Colonic mucosa (tissue), 4 donors: ENCODE measurements around the gene RAB38. TPM values are rescaled to one million over a fixed set of nuclear protein-coding genes. Genes with fewer than 3 reads are reported as not detected.

Experiments used
- DNase-seq: peaks from one replicate; pipeline ENCODE4 v3.0.0-alpha.2; 2020
- H3K27ac ChIP-seq: fragments of 200-600 bp; one replicate; pipeline ENCODE4 v1.8.0; 2021
- H3K27me3 ChIP-seq: fragments of 200-600 bp; one replicate; pipeline ENCODE4 v1.8.0; 2021
- H3K36me3 ChIP-seq: fragments of 200-600 bp; one replicate; pipeline ENCODE4 v1.8.0; 2021
- H3K4me1 ChIP-seq: fragments of 200-600 bp; one replicate; pipeline ENCODE4 v1.8.0; 2021; ENCODE audit warnings: mild to moderate bottlenecking
- H3K4me3 ChIP-seq: fragments of 200-600 bp; one replicate; pipeline ENCODE4 v1.8.0; 2021
- H3K9ac ChIP-seq, 2 donors: one replicate each; pipeline ENCODE4 v1.7.0; 2013; ENCODE audit warnings: control low read depth in 2 of 2, low read depth in 2 of 2, low read length in 2 of 2
- H3K9me3 ChIP-seq: fragments of 200-600 bp; one replicate; pipeline ENCODE4 v1.8.0; 2021
- intact Hi-C: fragments of 100-400 bp; cut with DNase I; formaldehyde crosslinking; loops from one replicate; pipeline ENCODE4 v1.14.1; 2022
- total RNA-seq, 2 donors: library from RNA; stranded (reverse); fragmentation: NEBNext Ultra II Directional in 1 of 2; extraction: Animal tissue kit (Norgen Biotek cat#: 25700) in 1 of 2; gene quantifications; one replicate each; pipeline ENCODE4 v1.2.1, GENCODE V29; 2021
- TF ChIP-seq, protein P1 (sequence below): fragments of 200-600 bp; IDR thresholded peaks from one replicate; pipeline ENCODE4 v1.8.0; 2022; ENCODE audit warnings: antibody characterized with exemption, mild to moderate bottlenecking
- donor health status: healthy.
- donor health status: DM: no; HTN: no; CAD: no.
- donor health status: DM: no; HTN: no; CAD: no.

RAB38 gene
- total RNA-seq, 2 donors from 2014 or later: 1.6 to 4.9 TPM

GRCh38 chr11:88151709-88152265 lies 23.5 kb downstream of the RAB38 start:
- intact Hi-C loops: no loop called here
- no peaks in the 10 kb centered on the region for H3K9me3 ChIP-seq
- H3K27me3 ChIP-seq: no peaks in the 10 kb centered on the region
- H3K27ac ChIP-seq: no peak overlapping the region
- H3K9ac ChIP-seq: no peak overlapping the region
- DNase-seq: no peak
- no peaks in the 10 kb centered on the region for H3K36me3 ChIP-seq
- TF ChIP-seq, protein P1, sequence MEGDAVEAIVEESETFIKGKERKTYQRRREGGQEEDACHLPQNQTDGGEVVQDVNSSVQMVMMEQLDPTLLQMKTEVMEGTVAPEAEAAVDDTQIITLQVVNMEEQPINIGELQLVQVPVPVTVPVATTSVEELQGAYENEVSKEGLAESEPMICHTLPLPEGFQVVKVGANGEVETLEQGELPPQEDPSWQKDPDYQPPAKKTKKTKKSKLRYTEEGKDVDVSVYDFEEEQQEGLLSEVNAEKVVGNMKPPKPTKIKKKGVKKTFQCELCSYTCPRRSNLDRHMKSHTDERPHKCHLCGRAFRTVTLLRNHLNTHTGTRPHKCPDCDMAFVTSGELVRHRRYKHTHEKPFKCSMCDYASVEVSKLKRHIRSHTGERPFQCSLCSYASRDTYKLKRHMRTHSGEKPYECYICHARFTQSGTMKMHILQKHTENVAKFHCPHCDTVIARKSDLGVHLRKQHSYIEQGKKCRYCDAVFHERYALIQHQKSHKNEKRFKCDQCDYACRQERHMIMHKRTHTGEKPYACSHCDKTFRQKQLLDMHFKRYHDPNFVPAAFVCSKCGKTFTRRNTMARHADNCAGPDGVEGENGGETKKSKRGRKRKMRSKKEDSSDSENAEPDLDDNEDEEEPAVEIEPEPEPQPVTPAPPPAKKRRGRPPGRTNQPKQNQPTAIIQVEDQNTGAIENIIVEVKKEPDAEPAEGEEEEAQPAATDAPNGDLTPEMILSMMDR: no peak
- no peak overlapping the region for H3K4me3 ChIP-seq
- no peaks in the 10 kb centered on the region for H3K4me1 ChIP-seq

- TF ChIP-seq, protein P1: no peak
- no peak overlapping the region for H3K27ac ChIP-seq
- no peaks in the 10 kb centered on the region for H3K27me3 ChIP-seq
- intact Hi-C loops: no loop called here
- H3K4me3 ChIP-seq: no peak overlapping the region
- no peaks in the 10 kb centered on the region for H3K4me1 ChIP-seq
- no peak for DNase-seq
- H3K9me3 ChIP-seq: no peaks in the 10 kb centered on the region
- no peak overlapping the region for H3K9ac ChIP-seq
- no peaks in the 10 kb centered on the region for H3K36me3 ChIP-seq
Observed at GRCh38 chr11:88146106-88146505, 29.1 kb downstream of the RAB38 start.

DNA sequence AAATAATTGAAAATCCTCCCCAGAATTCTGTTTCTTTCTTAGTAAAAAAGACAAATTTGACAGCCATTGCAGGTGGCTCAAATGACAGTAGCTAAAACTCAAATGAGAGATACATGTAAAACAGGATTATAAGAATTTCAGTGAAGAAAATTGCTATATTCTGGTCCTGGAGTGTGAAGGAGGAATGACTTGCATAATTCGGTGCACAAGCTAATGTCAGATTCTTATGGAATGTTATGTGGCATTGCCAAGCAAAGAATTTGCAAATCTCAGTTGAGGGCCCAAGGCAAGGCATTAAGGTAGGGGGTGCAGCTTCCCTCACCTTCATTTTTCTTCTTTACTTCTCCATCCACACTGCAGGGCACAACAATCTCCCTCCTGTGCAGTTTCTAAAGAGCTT lies 35.4 kb downstream of the RAB38 start:
- intact Hi-C loops: no loop called here
- no peaks in the 10 kb centered on the region for H3K36me3 ChIP-seq
- no peaks in the 10 kb centered on the region for H3K27me3 ChIP-seq
- TF ChIP-seq, protein P1: no peak
- no peaks in the 10 kb centered on the region for H3K4me1 ChIP-seq
- H3K9me3 ChIP-seq: no peaks in the 10 kb centered on the region
- no peak overlapping the region for H3K9ac ChIP-seq
- H3K4me3 ChIP-seq: no peak overlapping the region
- H3K27ac ChIP-seq: no peak overlapping the region
- no peak for DNase-seq

GRCh38 chr11:88131764-88132470 lies 43.3 kb downstream of the RAB38 start:
- TF ChIP-seq, protein P1: no peak
- no peaks in the 10 kb centered on the region for H3K4me1 ChIP-seq
- H3K4me3 ChIP-seq: no peak overlapping the region
- no peak overlapping the region for H3K9ac ChIP-seq
- intact Hi-C loops: no loop called here
- no peaks in the 10 kb centered on the region for H3K36me3 ChIP-seq
- DNase-seq: no peak
- H3K9me3 ChIP-seq: no peaks in the 10 kb centered on the region
- H3K27ac ChIP-seq: no peak overlapping the region
- no peaks in the 10 kb centered on the region for H3K27me3 ChIP-seq

GRCh38 chr11:88122956-88123355 lies 52.3 kb downstream of the RAB38 start:
- no peak for DNase-seq
- H3K9me3 ChIP-seq: no peaks in the 10 kb centered on the region
- H3K4me1 ChIP-seq: no peaks in the 10 kb centered on the region
- H3K9ac ChIP-seq: no peak overlapping the region
- no peak overlapping the region for H3K27ac ChIP-seq
- H3K4me3 ChIP-seq: no peak overlapping the region
- no peaks in the 10 kb centered on the region for H3K27me3 ChIP-seq
- TF ChIP-seq, protein P1: no peak
- H3K36me3 ChIP-seq: no peaks in the 10 kb centered on the region
- intact Hi-C loops: no loop called here
